ENCODE measurements around the gene IGHMBP2. TPM values are rescaled to one million over a fixed set of nuclear protein-coding genes. Genes with fewer than 3 reads are reported as not detected.

The IGHMBP2 gene
- total and polyA plus RNA-seq, 2 of the 8 experiments (the other 6 are each of a cell fraction or from before 2014, with no cell fraction given): 8.4 to 17.6 TPM

DNA sequence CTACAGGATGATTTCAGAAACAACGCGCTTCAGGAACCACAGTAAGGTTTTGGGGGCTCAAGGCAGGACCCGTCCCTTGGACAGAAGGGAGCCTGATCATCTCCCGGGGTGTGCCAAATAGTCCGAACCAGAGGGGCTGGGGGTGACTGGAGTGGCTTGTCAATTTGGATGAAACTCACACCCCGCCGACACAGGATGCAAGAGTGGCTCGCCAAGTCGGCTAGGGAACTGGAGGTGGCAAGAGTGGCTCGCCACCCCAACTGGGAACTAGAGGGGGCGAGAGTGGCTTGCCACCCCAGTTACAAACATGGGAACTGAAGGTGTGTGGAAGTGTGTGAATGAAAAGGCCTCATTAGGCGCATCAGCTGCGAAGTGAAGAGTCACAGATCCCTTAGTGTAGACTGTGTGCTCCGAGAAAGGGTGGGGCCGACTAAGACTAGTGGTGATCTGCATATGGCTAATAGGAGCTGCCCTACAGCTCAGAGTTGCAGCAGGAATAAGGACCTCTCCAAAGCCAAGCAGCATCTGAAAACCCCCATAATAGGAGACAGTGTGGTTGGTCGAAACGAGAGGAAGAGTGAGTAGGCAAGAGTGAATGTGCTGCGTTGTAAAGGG is 35.4 kb upstream of the IGHMBP2 start:
- H2AFZ ChIP-seq (ENCODE audit: low read length): no peak overlapping the region
- H3K4me3 ChIP-seq (ENCODE audit: extremely low read depth in 1 of 4, insufficient read depth in 2 of 4, low read depth in 3 of 4, low read length in 4 of 4): no peak overlapping the region
- FAIRE-seq: no peak
- no peaks in the 10 kb centered on the region for H3K36me3 ChIP-seq (ENCODE audit: control insufficient read depth in 2 of 4, insufficient read depth in 4 of 4, low read length in 3 of 4)
- H3K27me3 ChIP-seq (replicated peaks in 1 of 4; ENCODE audit: control insufficient read depth in 3 of 4, extremely low read depth in 1 of 4, insufficient read depth in 3 of 4, low read length in 3 of 4): peaks cover 0 to 3% (median 0%) of the 10 kb centered on the region in 4 experiments; a peak in 2 of 7 replicates
- no peaks in the 10 kb centered on the region for H4K20me1 ChIP-seq (replicated peaks in 1 of 2; ENCODE audit: control insufficient read depth in 1 of 2, insufficient read depth in 2 of 2, low read length in 2 of 2)
- no peak overlapping the region for H2BK120ac ChIP-seq (replicated peaks; ENCODE audit: low read depth, low read length)
- no peak overlapping the region for H2BK5ac ChIP-seq (ENCODE audit: low read depth, low read length)
- H2AK5ac ChIP-seq (ENCODE audit: low read depth, low read length): no peak overlapping the region
- H3K23ac ChIP-seq (ENCODE audit: insufficient read length): no peak overlapping the region
- no peak overlapping the region; the same call in 1 of the 2 replicates for H2BK15ac ChIP-seq (ENCODE audit: low read length)
- WGBS, 2 experiments (ENCODE audit: extremely low coverage in 1 of 2, insufficient coverage in 1 of 2, insufficient read length in 1 of 2, insufficient replicate concordance in 2 of 2, low coverage in 1 of 2, low lambda C conversion rate in 2 of 2, missing lambda C conversion rate in 1 of 2): 83 to 100% methylated on average over 2 to 18 of the region's 18 CpGs
- H3K18ac ChIP-seq (ENCODE audit: extremely low read depth, low read length): no peak overlapping the region
- H2BK12ac ChIP-seq (ENCODE audit: low read depth, low read length): no peak overlapping the region
- H3K79me2 ChIP-seq (ENCODE audit: control insufficient read depth in 1 of 2, insufficient read depth in 2 of 2, low read length in 2 of 2): no peaks in the 10 kb centered on the region
- H3K4ac ChIP-seq (replicated peaks; ENCODE audit: insufficient read length, low read depth, low read length): no peak overlapping the region
- H2BK20ac ChIP-seq (ENCODE audit: low read length): no peak overlapping the region
- no peaks in the 10 kb centered on the region for H3K9me3 ChIP-seq (ENCODE audit: insufficient read depth in 2 of 2, low read depth in 1 of 2, low read length in 1 of 2)
- POLR2A ChIA-PET (ENCODE audit: partially characterized antibody): interaction anchor here (0.6 kb wide), 1 partner anchor 14 kb away, joined by 3 read pairs; no protein-coding TSS in a partner anchor
- TF ChIP-seq CBX5 (IDR thresholded peaks at IDR 0.05; ENCODE audit: low read depth, low read length): no peak
- TF ChIP-seq CHD1 (IDR thresholded peaks at IDR 0.05; ENCODE audit: low read depth, low read length): no peak
- no peak for TF ChIP-seq SIN3A (conservative IDR thresholded peaks at IDR 0.05 in 1 of 2, IDR thresholded peaks at IDR 0.05 in 1 of 2; ENCODE audit: low read depth in 1 of 2, low read length in 2 of 2)
- H4K5ac ChIP-seq (ENCODE audit: insufficient read length, low read depth, low read length): no peak overlapping the region
- peaks cover 5 to 12% (median 6%) of the 10 kb centered on the region in 4 experiments; a peak in 6 of 7 replicates for H3K4me1 ChIP-seq (replicated peaks in 1 of 4; ENCODE audit: control insufficient read depth in 3 of 4, insufficient read depth in 4 of 4, low read length in 3 of 4)
- CTCF ChIA-PET (ENCODE audit: partially characterized antibody): interaction anchor here (1.0 to 1.5 kb wide), 4 partner anchors 12 to 218 kb away, joined by 3 to 4 read pairs (median 3); no protein-coding TSS in a partner anchor
- no peak overlapping the region for H4K91ac ChIP-seq (replicated peaks; ENCODE audit: insufficient read length, low read length)
- no peak overlapping the region for H3K9ac ChIP-seq (replicated peaks in 1 of 4; ENCODE audit: extremely low read depth in 1 of 4, low read depth in 3 of 4, low read length in 3 of 4)
- H3K27ac ChIP-seq (ENCODE audit: low read depth, low read length): no peak overlapping the region
- H3K56ac ChIP-seq (replicated peaks; ENCODE audit: insufficient read length, low read depth, low read length): no peak overlapping the region
- no peaks in the 10 kb centered on the region for H3K79me1 ChIP-seq (ENCODE audit: low read depth, low read length)
- peak overlapping the region in 1 of 2 experiments; percentile 15; a peak in 2 of 4 replicates for H3K4me2 ChIP-seq (ENCODE audit: insufficient read depth in 1 of 2, low read depth in 2 of 2, low read length in 2 of 2)
- no peaks in the 10 kb centered on the region for H3K23me2 ChIP-seq (ENCODE audit: low read depth, low read length)
- H4K8ac ChIP-seq (ENCODE audit: extremely low read depth, insufficient read depth, low read length): no peak overlapping the region
- no peak for DNase-seq (ENCODE audit: low read depth in 1 of 2, low spot score in 2 of 2)
- H3K14ac ChIP-seq (ENCODE audit: insufficient read length): no peak overlapping the region

All from H1 (cell line).